Sigmoid colon (tissue), 7 donors: ENCODE measurements around the gene TUBD1. TPM values are rescaled to one million over a fixed set of nuclear protein-coding genes. Genes with fewer than 3 reads are reported as not detected.
A peak's percentile ranks its signal among the peaks of the same experiment; 100 is the strongest.
"Not testable (repeated sequence)": the region's sequence is repeated elsewhere in the genome, so short reads cannot be mapped to it uniquely, and the experiment has no call there.

Experiments
- DNase-seq: peaks from one replicate; pipeline ENCODE4 v3.0.0-alpha.2; 2019
- H3K27ac ChIP-seq, 4 donors: fragments of 200-600 bp; sonication (generic); one replicate each; pipeline ENCODE4 v1.5.1; 2016 to 2019; ENCODE audit warnings: mild to moderate bottlenecking in 1 of 4
- H3K27me3 ChIP-seq, 3 donors: fragments of 200-600 bp; sonication (generic); one replicate each; pipeline ENCODE4 v1.5.1; 2019; ENCODE audit warnings: mild to moderate bottlenecking in 1 of 3
- H3K36me3 ChIP-seq, 4 donors: fragments of 200-600 bp; sonication (generic); one replicate each; pipeline ENCODE4 v1.5.1; 2016 to 2019
- H3K4me1 ChIP-seq, 4 donors: fragments of 200-600 bp; sonication (generic); one replicate each; pipeline ENCODE4 v1.5.1; 2017 to 2019
- H3K4me3 ChIP-seq, 4 donors: fragments of 200-600 bp; sonication (generic); one replicate each; pipeline ENCODE4 v1.5.1; 2017 to 2019; ENCODE audit warnings: mild to moderate bottlenecking in 2 of 4, moderate library complexity in 1 of 4
- H3K9me3 ChIP-seq, 4 donors: fragments of 200-600 bp in 3 of 4; sonication (generic) in 3 of 4; one replicate each; pipeline versions ENCODE4 v1.5.1 to v1.6.1; 2013 to 2019
- CTCF ChIP-seq, 4 experiments: fragments of 450-650 bp in 3 of 4; fragments of 200-600 bp in 1 of 4; IDR thresholded peaks; one replicate each; pipeline ENCODE4 v1.5.1; 2016 to 2019; ENCODE audit warnings: antibody characterized with exemption in 4 of 4, mild to moderate bottlenecking in 3 of 4, moderate library complexity in 2 of 4
- EP300 ChIP-seq, 4 donors: sonication (generic); formaldehyde crosslinking; IDR thresholded peaks; one replicate each; pipeline ENCODE4 v1.6.1; 2017; ENCODE audit warnings: antibody characterized with exemption in 4 of 4
- POLR2A ChIP-seq, 2 donors: fragments of 450-650 bp; IDR thresholded peaks; one replicate each; pipeline ENCODE4 v1.6.1; 2016; ENCODE audit warnings: antibody characterized with exemption in 2 of 2, mild to moderate bottlenecking in 2 of 2, moderate library complexity in 2 of 2
- POLR2AphosphoS5 ChIP-seq, 4 donors: sonication (generic); formaldehyde crosslinking; IDR thresholded peaks; one replicate each; pipeline ENCODE4 v1.6.1; 2017; ENCODE audit warnings: antibody characterized with exemption in 4 of 4
- WGBS, 2 donors: extraction: QIAGEN DNeasy Blood & Tissue Kit; methylation state at CpG; one replicate each; pipeline ENCODE4 v1.1.7; 2013; 5-methylcytosine and 5-hydroxymethylcytosine counted together
- intact Hi-C: fragments of 100-400 bp; cut with DNase I; formaldehyde crosslinking; loops from one replicate; pipeline ENCODE4 v1.15.1; 2023
- polyA plus RNA-seq, 3 donors: library from polyadenylated mRNA; stranded (reverse); fragments of 200-250 nt; gene quantifications; one replicate each; pipeline ENCODE4 v1.2.3, GENCODE V29; 2013
- total RNA-seq, 4 donors: library from RNA; depleted of rRNA; stranded (reverse); fragments of >200 nt; gene quantifications; one replicate each; pipeline ENCODE4 v1.1.0, GENCODE V29; 2016
- donor health status: healthy with polysubstance abuse.
- donor health status: Bipolar disorder and iron deficiency.
- donor health status: healthy.

TUBD1 gene
- total and polyA plus RNA-seq, 7 donors: 3.9 to 23.2 (median 13.8) TPM

GRCh38 chr17:59846394-59847165 lies 46.2 kb downstream of the TUBD1 start:
- Histone ChIP-seq H3K4me1 (peaks cover 0 to 64% (median 59%) of the 10 kb centered on the region in 4 donors), H3K27me3 (no peaks in the 10 kb centered on the region), H3K27ac (peak overlapping the region; percentile 81 to 94 (median 93)), H3K9me3 (no peaks in the 10 kb centered on the region), H3K36me3 (peaks cover 0 to 6% (median 0%) of the 10 kb centered on the region in 4 donors), H3K4me3 (peak overlapping the region in 3 of 4 donors; percentile 1 to 23 (median 14))
- no peak for TF ChIP-seq POLR2A (IDR thresholded peaks at IDR 0.05)
- TF ChIP-seq POLR2AphosphoS5 (IDR thresholded peaks at IDR 0.05): peak; percentile 39 to 73 (median 70)
- no peak for TF ChIP-seq CTCF (IDR thresholded peaks at IDR 0.05)
- no peak for TF ChIP-seq EP300 (IDR thresholded peaks at IDR 0.05)
- 7 to 41% methylated on average over 7 of the region's 7 CpGs for WGBS, 2 donors
- DNase-seq: peak; percentile 95
- intact Hi-C loops: loop anchor here (5.0 kb wide), 1 partner anchor 139 kb away; the partner anchor contains the start of genes PTRH2 and VMP1

- Histone ChIP-seq H3K36me3 (peaks cover 0 to 6% (median 0%) of the 10 kb centered on the region in 4 donors), H3K9me3 (no peaks in the 10 kb centered on the region), H3K27ac (peak overlapping the region; percentile 81 to 94 (median 93)), H3K27me3 (no peaks in the 10 kb centered on the region), H3K4me3 (peak overlapping the region in 1 of 4 donors; percentile 1), H3K4me1 (peaks cover 0 to 64% (median 54%) of the 10 kb centered on the region in 4 donors)
- peak; percentile 69 for DNase-seq
- TF ChIP-seq CTCF (IDR thresholded peaks at IDR 0.05) (no peak), POLR2A (IDR thresholded peaks at IDR 0.05) (peak in 1 of 2 donors; percentile 12), EP300 (IDR thresholded peaks at IDR 0.05) (no peak), POLR2AphosphoS5 (IDR thresholded peaks at IDR 0.05) (peak in 3 of 4 donors; percentile 7 to 46 (median 35))
- intact Hi-C loops: loop anchor here (5.0 kb wide), 1 partner anchor 138 kb away; the partner anchor contains the start of genes PTRH2 and VMP1
- WGBS, 2 donors: 5 to 33% methylated on average over 3 of the region's 3 CpGs
These were observed 46.9 kb downstream of the TUBD1 start for GRCh38 chr17:59845595-59846393.

GRCh38 chr17:59844884-59845594 lies 47.7 kb downstream of the TUBD1 start:
- no peaks in the 10 kb centered on the region for H3K27me3 ChIP-seq
- peaks cover 0 to 11% (median 0%) of the 10 kb centered on the region in 4 donors for H3K36me3 ChIP-seq
- DNase-seq: peak; percentile 47
- no peaks in the 10 kb centered on the region for H3K9me3 ChIP-seq
- intact Hi-C loops: loop anchor here (5.0 kb wide), 1 partner anchor 138 kb away; the partner anchor contains the start of genes PTRH2 and VMP1
- peak overlapping the region; percentile 81 to 94 (median 93) for H3K27ac ChIP-seq
- no peak for TF ChIP-seq EP300 (IDR thresholded peaks at IDR 0.05)
- peak in 1 of 4 donors; percentile 8 for TF ChIP-seq POLR2AphosphoS5 (IDR thresholded peaks at IDR 0.05)
- peak in 1 of 2 donors; percentile 14 for TF ChIP-seq POLR2A (IDR thresholded peaks at IDR 0.05)
- TF ChIP-seq CTCF (IDR thresholded peaks at IDR 0.05): no peak
- peaks cover 0 to 68% (median 55%) of the 10 kb centered on the region in 4 donors for H3K4me1 ChIP-seq
- no peak overlapping the region for H3K4me3 ChIP-seq
- WGBS, 2 donors: 35 to 69% methylated on average over 3 of the region's 3 CpGs

GRCh38 chr17:59842901-59843652 lies 49.7 kb downstream of the TUBD1 start:
- Histone ChIP-seq H3K27ac (peak overlapping the region; percentile 88 to 94 (median 93)), H3K4me3 (no peak overlapping the region), H3K27me3 (no peaks in the 10 kb centered on the region), H3K4me1 (peaks cover 0 to 63% (median 59%) of the 10 kb centered on the region in 4 donors), H3K9me3 (no peaks in the 10 kb centered on the region), H3K36me3 (peaks cover 0 to 19% (median 0%) of the 10 kb centered on the region in 4 donors)
- TF ChIP-seq POLR2A (IDR thresholded peaks at IDR 0.05) (peak in 1 of 2 donors; percentile 38), POLR2AphosphoS5 (IDR thresholded peaks at IDR 0.05) (peak; percentile 15 to 78 (median 58)), CTCF (IDR thresholded peaks at IDR 0.05) (no peak), EP300 (IDR thresholded peaks at IDR 0.05) (no peak)
- DNase-seq: peak; percentile 65
- WGBS, 2 donors: 15 to 64% methylated on average over 13 of the region's 13 CpGs
- intact Hi-C loops: no loop called here

- peak overlapping the region in 2 of 4 donors; percentile 60 to 67 for H3K4me3 ChIP-seq
- H3K9me3 ChIP-seq, DNase-seq, intact Hi-C loops, H3K27me3 ChIP-seq: not testable (repeated sequence)
- peaks cover 0 to 19% (median 0%) of the 10 kb centered on the region in 4 donors for H3K36me3 ChIP-seq
- WGBS, 2 donors: 6 to 45% methylated on average over 4 of the region's 4 CpGs
- H3K27ac ChIP-seq: peak overlapping the region; percentile 88 to 94 (median 93)
- H3K4me1 ChIP-seq: peaks cover 0 to 56% (median 53%) of the 10 kb centered on the region in 4 donors
These were observed 50.9 kb downstream of the TUBD1 start for GRCh38 chr17:59841882-59842263.
